HG03159 (cell line): ENCODE measurements around the gene HUWE1.

Source experiments
- ATAC-seq: cut with Tn5 transposase; IDR thresholded peaks from one replicate; pipeline ENCODE4 v1.9.1; 2021; ENCODE audit warnings: mild to moderate bottlenecking, moderate library complexity; ENCODE audit not compliant: unreplicated experiment

The HUWE1 gene

DNA sequence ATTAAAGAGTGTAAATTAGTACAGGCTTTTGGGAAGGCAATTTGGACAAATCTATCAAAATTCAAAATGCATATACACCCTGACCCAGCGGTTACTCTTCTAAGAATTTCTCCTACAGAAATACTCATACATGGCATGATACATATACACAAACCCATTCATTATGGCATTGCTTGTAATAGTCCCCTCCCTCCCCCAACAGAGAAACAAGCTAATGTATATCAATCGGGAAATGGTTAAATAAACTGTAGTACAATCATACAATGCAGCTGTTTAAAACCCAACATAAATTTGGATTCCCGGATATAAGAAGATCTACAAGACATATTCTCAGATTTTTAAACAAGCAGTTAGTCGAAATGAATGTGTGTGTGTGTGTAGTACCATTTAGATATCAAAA, 808 bp downstream of the HUWE1 start:
- ATAC-seq = no peak

- ATAC-seq = peak; percentile 66
These were observed 1.9 kb downstream of the HUWE1 start for GRCh38 chrX:53684415-53685192.

DNA sequence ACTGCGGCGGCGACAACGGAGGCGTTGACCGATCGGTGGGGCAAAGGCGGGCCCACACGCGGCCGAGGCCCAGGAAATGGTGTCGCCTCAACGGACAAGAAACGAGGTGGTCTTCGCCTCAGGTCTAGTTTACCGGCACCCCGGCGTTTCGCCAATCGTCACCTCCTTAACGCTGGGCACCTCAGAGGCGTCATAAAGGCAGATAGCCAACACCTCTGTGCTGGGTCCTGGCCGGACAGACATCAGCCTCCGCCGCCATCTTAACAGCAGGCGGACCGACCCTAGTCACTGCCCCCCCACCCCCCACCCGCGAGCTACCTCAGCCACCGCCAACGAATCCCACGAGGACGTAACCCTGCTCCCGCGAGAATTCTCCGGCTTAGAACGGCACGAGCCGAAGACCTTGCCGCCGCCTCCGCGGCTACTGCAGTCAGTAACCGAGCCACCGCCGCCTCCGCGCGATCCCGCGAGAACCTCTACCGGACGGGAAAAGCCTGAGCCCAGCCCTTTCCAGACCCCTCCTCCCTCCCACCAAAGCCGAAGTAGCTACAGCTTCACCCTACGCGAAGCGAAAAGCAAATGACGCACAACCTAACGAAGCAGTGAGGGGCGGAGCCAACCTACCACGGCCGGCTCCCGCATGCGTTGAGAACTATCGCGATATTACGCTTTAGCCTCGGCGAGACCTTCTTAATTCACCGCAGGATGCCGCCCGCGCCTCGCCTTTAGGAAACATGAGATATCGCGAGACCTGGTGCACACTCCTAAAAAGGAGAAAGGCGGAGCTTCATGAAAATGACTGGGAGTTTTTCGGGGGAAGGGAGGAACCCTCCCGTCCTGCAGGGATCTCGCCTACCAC, 2.7 kb downstream of the HUWE1 start:
- peak; percentile 59 for ATAC-seq

DNA sequence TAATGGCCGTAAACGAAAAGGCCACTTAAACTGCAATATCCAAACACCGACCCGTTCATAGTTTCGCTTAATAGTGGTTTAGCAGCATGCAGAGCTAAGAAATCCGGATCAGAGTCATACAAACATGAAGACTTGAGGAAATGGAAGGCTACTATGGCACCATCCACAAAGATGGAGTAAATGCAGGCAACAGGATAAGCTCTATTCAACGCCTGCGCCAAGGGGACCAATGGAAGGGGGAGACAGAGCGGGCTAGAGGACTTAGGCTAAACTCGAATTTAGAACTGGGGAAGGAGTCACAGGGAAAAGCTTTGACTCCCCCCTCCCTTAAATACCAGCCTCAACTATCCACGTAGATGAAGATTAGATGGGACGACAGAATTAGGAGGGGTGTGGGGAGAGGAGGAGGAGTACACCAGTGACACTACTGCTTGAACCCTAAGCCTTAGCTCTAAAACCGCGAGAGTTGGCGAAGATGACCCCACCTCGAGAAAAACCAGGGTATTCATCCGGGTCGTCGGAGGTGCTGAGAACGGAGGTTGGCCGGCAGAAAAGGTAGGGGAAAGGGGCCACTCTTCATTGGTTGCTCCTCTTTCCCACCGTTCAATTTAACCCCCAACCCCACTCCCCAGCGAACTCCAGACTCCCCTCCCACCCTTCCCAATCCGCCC, 3.5 kb downstream of the HUWE1 start:
- no peak for ATAC-seq

- ATAC-seq = no peak
These were observed 4.9 kb downstream of the HUWE1 start for GRCh38 chrX:53681661-53682060.

DNA sequence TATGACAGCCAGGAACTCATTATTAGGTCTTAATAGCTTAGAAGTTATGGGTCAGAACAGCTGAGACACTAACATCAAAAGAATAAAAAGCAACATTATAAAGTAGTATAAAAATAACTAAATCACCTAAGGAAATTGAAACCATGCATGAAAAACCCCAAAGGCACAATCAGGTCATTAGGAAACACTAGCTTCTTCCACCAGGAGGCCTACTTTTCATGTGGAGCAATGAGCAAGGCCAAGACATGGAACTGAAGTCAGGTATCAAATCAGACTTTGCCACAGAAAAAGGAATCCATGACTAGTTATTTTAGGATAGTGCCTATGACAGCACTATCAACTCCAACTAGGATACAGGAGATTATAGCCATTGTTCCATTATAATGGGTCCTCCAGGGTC, 7.9 kb downstream of the HUWE1 start:
- no peak for ATAC-seq

DNA sequence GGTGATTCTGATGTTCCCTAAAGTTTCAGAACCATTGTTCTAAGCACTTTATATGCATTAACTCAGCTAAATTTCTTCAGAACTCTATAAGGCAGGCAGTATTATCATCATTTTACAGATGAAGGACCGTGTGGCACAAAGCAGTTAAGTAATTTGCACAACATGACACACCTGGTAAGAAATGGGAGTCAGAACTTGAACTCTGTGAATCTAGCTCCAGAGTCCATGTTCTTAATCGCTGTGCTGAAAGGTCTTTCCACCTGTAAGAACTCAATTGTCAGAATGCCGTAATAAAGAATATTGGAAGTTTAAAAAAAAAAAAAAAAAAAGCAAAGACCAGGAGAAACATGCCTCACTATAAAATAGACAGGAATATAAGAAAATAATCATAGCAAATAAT, 9.2 kb downstream of the HUWE1 start:
- no peak for ATAC-seq

DNA sequence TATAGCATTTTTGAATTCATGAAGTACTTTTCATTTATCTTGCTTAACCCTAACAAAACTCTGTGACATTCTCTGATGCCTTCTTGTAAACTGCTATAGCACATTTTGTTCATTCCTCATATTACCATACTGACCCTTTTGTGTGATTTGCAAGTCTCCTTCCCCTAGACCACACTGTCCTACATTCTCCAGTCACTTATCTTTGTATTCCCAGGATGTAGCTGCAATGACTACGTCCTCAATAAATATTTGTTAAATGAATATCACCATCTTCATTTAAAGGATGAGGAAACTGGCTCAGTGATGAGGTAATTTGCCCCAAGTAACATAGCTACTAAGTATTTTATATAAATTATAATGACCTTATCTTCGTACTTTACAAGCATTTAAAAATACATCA, 11.9 kb downstream of the HUWE1 start:
- no peak for ATAC-seq

GRCh38 chrX:53669258-53669657, 17.3 kb downstream of the HUWE1 start:
- no peak for ATAC-seq

GRCh38 chrX:53666171-53666570, 20.3 kb downstream of the HUWE1 start:
- ATAC-seq = no peak

- no peak for ATAC-seq
These were observed 26.5 kb downstream of the HUWE1 start for GRCh38 chrX:53660004-53660403.

DNA sequence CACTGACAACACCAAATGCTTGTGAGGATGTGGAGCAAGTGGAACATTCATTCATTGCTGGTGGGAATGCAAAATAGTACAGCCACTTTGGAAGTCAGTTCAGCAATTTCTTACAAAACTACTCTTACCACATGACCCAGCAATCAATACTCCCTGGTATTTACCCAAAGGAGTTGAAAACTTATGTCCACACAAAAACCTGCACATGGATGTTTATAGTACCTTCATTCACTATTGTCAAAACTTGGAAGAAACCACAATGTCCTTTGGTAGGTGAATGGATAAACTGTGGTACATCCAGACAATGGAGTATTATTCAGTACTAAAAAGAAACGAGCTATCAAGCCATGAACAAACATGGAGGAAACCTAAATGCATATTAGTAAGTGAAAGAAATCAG, 27.5 kb downstream of the HUWE1 start:
- ATAC-seq = no peak

DNA sequence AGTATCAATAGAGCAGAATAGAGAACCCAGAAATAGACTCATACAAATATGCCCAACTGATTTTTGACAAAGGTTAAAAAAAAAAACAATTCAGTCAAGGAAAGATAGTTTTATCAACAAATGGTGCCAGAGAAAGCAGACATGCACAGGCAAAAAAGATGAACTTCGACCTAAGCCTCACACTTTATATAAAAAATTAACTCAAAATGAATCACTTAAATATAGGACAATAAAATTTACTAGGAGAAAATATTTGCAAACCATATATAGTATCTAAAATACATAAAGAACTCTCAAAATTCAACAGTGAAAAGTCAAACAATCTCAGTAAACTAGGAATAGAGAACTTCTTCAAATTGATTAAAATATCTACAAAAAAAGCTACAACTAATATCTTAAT, 29.7 kb downstream of the HUWE1 start:
- no peak for ATAC-seq

- no peak for ATAC-seq
These were observed 32.1 kb downstream of the HUWE1 start for GRCh38 chrX:53654376-53654775.

- ATAC-seq = no peak
These were observed 41.8 kb downstream of the HUWE1 start for GRCh38 chrX:53644751-53645150.

GRCh38 chrX:53642337-53642736, 44.2 kb downstream of the HUWE1 start:
- no peak for ATAC-seq

DNA sequence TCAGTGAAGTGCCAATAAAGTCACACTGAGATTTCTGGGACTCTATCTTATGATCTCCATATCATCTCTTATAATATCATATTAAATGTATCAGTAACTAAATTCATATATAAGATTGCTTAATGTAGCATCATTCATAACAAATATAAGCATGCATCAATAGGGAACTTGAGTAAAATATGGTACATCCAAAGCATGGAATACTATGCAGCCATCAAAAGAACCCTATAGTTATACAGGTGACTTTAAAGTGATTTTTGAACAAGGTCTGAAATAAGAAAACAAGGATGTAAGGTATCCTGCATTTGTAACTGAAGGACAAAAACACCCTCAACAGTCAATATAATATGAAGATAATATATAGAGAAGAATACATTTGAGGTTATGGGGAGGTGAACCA, 47.3 kb downstream of the HUWE1 start:
- ATAC-seq = no peak

- no peak for ATAC-seq
These were observed 49.0 kb downstream of the HUWE1 start for GRCh38 chrX:53637479-53637878.

GRCh38 chrX:53631156-53631555, 55.4 kb downstream of the HUWE1 start:
- ATAC-seq = no peak

DNA sequence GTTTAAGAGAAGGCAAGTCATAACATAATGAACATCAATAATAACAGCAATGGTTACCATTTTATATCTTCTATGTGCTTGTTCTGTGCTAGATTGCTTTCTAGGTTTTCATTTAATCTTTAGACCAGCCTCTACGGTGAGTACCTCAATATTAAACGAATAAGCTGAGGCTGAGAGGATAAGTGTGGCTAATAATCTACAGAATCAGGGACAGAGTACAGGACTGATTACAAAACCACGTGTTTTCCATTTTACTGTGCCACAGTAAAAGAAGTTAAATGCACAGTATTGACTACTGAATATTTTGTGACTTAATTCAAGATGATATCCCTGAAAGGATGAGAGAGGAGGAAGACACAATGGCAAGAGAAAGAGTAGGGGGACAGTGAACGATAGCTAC, 56.3 kb downstream of the HUWE1 start:
- no peak for ATAC-seq

GRCh38 chrX:53622431-53622830, 64.1 kb downstream of the HUWE1 start:
- ATAC-seq = no peak
